CD14-positive monocyte (primary cell): ENCODE data around the gene MYOM1. TPM values are rescaled to one million over a fixed set of nuclear protein-coding genes. Genes with fewer than 3 reads are reported as not detected.
A peak's percentile ranks its signal among the peaks of the same experiment; 100 is the strongest.

Experiments used
- DNase-seq, 3 donors: peaks; one replicate each; pipeline ENCODE4 v3.0.0-alpha.2; 2011 to 2022
- H2AFZ ChIP-seq: 2 replicates; pipeline ENCODE4 v1.6.0; 2012; ENCODE audit warnings: mild to moderate bottlenecking, low read depth, low read length, inconsistent platforms; ENCODE audit not compliant: insufficient read depth, poor library complexity, severe bottlenecking
- H3K27ac ChIP-seq, 2 donors: 1 replicate in 1 of 2; 2 replicates in 1 of 2; pipeline ENCODE4 v1.5.1; 2012 to 2013; ENCODE audit warnings: low read length in 2 of 2, control low read depth in 1 of 2, inconsistent platforms in 1 of 2, low read depth in 1 of 2, mild to moderate bottlenecking in 1 of 2
- H3K27me3 ChIP-seq, 2 donors: one replicate each; pipeline versions ENCODE4 v1.6.0 to v1.6.1; 2011 to 2013; ENCODE audit warnings: low read length in 2 of 2; ENCODE audit not compliant: control insufficient read depth in 2 of 2, insufficient read depth in 2 of 2
- H3K36me3 ChIP-seq, 2 donors: replicated peaks in 1 of 2; 1 replicate in 1 of 2; 2 replicates in 1 of 2; pipeline versions ENCODE4 v1.5.1 to v1.6.1; 2012 to 2013; ENCODE audit warnings: low read length in 2 of 2, control low read depth in 1 of 2, inconsistent platforms in 1 of 2, mild to moderate bottlenecking in 1 of 2; ENCODE audit not compliant: insufficient read depth in 2 of 2, control insufficient read depth in 1 of 2
- H3K4me1 ChIP-seq, 2 donors: 1 replicate in 1 of 2; 2 replicates in 1 of 2; pipeline versions ENCODE4 v1.5.1 to v1.6.1; 2012 to 2013; ENCODE audit warnings: low read length in 2 of 2, control low read depth in 1 of 2, inconsistent platforms in 1 of 2, mild to moderate bottlenecking in 1 of 2, moderate library complexity in 1 of 2; ENCODE audit not compliant: insufficient read depth in 2 of 2, control insufficient read depth in 1 of 2
- H3K4me2 ChIP-seq: replicated peaks from 2 replicates; pipeline ENCODE3; 2012; ENCODE audit warnings: low read length, moderate library complexity, mild to moderate bottlenecking; ENCODE audit not compliant: poor library complexity, severe bottlenecking; ENCODE audit errors: extremely low read depth
- H3K4me3 ChIP-seq, 3 experiments: fragments of 200-600 bp in 1 of 3; sonication (generic) in 1 of 3; replicated peaks in 1 of 3; 1 replicate in 2 of 3; 2 replicates in 1 of 3; pipeline ENCODE4 v1.5.1; 2011 to 2013; ENCODE audit warnings: low read length in 3 of 3, mild to moderate bottlenecking in 3 of 3, control low read depth in 2 of 3, low read depth in 2 of 3, inconsistent platforms in 1 of 3, moderate library complexity in 1 of 3
- H3K79me2 ChIP-seq: 2 replicates; pipeline ENCODE4 v1.6.0; 2012; ENCODE audit warnings: mild to moderate bottlenecking, control low read depth, inconsistent platforms, low read length, moderate library complexity; ENCODE audit not compliant: insufficient read depth
- H3K9ac ChIP-seq: 2 replicates; pipeline ENCODE4 v1.6.0; 2017; ENCODE audit warnings: low read length, mild to moderate bottlenecking; ENCODE audit not compliant: insufficient read depth, poor library complexity, severe bottlenecking
- H3K9me3 ChIP-seq, 2 donors: replicated peaks in 1 of 2; 1 replicate in 1 of 2; 2 replicates in 1 of 2; pipeline versions ENCODE4 v1.5.1 to v1.6.1; 2012 to 2013; ENCODE audit warnings: low read length in 2 of 2, control low read depth in 1 of 2; ENCODE audit not compliant: control insufficient read depth in 1 of 2, insufficient read depth in 1 of 2
- H4K20me1 ChIP-seq: 2 replicates; pipeline ENCODE4 v1.6.0; 2012; ENCODE audit warnings: mild to moderate bottlenecking, low read length, control low read depth, moderate library complexity; ENCODE audit not compliant: insufficient read depth
- H3K27ac Mint-ChIP-seq, 7 donors: one replicate each; pipeline ENCODE4 v1.8.0; 2020; ENCODE audit warnings: mild to moderate bottlenecking in 7 of 7, mixed read lengths in 7 of 7, moderate library complexity in 6 of 7, inconsistent platforms in 2 of 7
- H3K27me3 Mint-ChIP-seq, 3 donors: one replicate each; pipeline ENCODE4 v1.8.0; 2021 to 2022; ENCODE audit warnings: low read depth in 3 of 3, mild to moderate bottlenecking in 3 of 3, mixed read lengths in 3 of 3, moderate library complexity in 3 of 3, inconsistent platforms in 1 of 3
- H3K36me3 Mint-ChIP-seq, 2 donors: one replicate each; pipeline ENCODE4 v1.8.0; 2020; ENCODE audit warnings: mixed read lengths in 2 of 2, inconsistent platforms in 1 of 2, mild to moderate bottlenecking in 1 of 2
- H3K4me1 Mint-ChIP-seq: one replicate; pipeline ENCODE4 v1.8.0; 2020; ENCODE audit warnings: mild to moderate bottlenecking, mixed read lengths
- H3K4me3 Mint-ChIP-seq, 2 donors: one replicate each; pipeline ENCODE4 v1.8.0; 2020; ENCODE audit warnings: mild to moderate bottlenecking in 2 of 2, mixed read lengths in 2 of 2, moderate library complexity in 1 of 2
- H3K9me3 Mint-ChIP-seq, 7 donors: one replicate each; pipeline ENCODE4 v1.8.0; 2020 to 2022; ENCODE audit warnings: mixed read lengths in 7 of 7, mild to moderate bottlenecking in 6 of 7, moderate library complexity in 6 of 7, inconsistent platforms in 2 of 7
- CTCF ChIP-seq: fragments of 200-600 bp; IDR thresholded peaks from one replicate; pipeline ENCODE4 v1.8.0; 2022; ENCODE audit warnings: antibody characterized with exemption, mild to moderate bottlenecking
- WGBS: methylation state at CpG from one replicate; pipeline ENCODE4 v1.1.5; 2013; ENCODE audit warnings: missing lambda C conversion rate; ENCODE audit not compliant: insufficient coverage; 5-methylcytosine and 5-hydroxymethylcytosine counted together
- intact Hi-C, 2 donors: fragments of 100-400 bp; cut with micrococcal nuclease; formaldehyde crosslinking; loops; one replicate each; pipeline versions ENCODE4 v1.15.0 to v1.15.1; 2023
- polyA plus RNA-seq, 3 donors: library from polyadenylated mRNA; depleted of rRNA in 1 of 3; unstranded in 2 of 3; stranded (reverse) in 1 of 3; fragments of 300-500 nt in 2 of 3; fragments of >200 nt in 1 of 3; fragmentation: Illumina TruSeq in 2 of 3; gene quantifications; 1 replicate in 2 of 3; 2 replicates in 1 of 3; pipeline ENCODE4 v1.2.3, GENCODE V29; 2012 to 2021

The MYOM1 gene
- polyA plus RNA-seq, 3 donors: 0.05 to 0.95 (median 0.22) TPM

GRCh38 chr18:3171631-3172030 lies 48.1 kb downstream of the MYOM1 start:
- Mint-ChIP-seq H3K27me3 (no peaks in the 10 kb centered on the region), H3K4me1 (peaks cover 18% of the 10 kb centered on the region), H3K36me3 (no peaks in the 10 kb centered on the region), H3K4me3 (peak overlapping the region in 1 of 2 donors; percentile 72), H3K27ac (peak overlapping the region; percentile 15 to 88 (median 84)), H3K9me3 (no peaks in the 10 kb centered on the region)
- no peak overlapping the region for H3K4me3 ChIP-seq
- no peak for TF ChIP-seq CTCF
- intact Hi-C loops: loop anchor here in 1 of 2 donors (10.0 kb wide), 2 partner anchors 157 to 283 kb away; partner anchors contain the start of genes LPIN2 and TGIF1
- peak in 2 of 3 donors; percentile 32 to 33 for DNase-seq
- peak overlapping the region; percentile 24 for H3K4me2 ChIP-seq
- H3K4me1 ChIP-seq: peaks cover 23 to 30% of the 10 kb centered on the region in 2 donors
- H2AFZ ChIP-seq: no peak overlapping the region
- H3K9ac ChIP-seq: no peak overlapping the region
- no peaks in the 10 kb centered on the region for H3K9me3 ChIP-seq
- no peaks in the 10 kb centered on the region for H3K27me3 ChIP-seq
- H4K20me1 ChIP-seq: no peaks in the 10 kb centered on the region
- no peaks in the 10 kb centered on the region for H3K36me3 ChIP-seq
- peak overlapping the region; percentile 69 to 79 for H3K27ac ChIP-seq
- no CpG with 5 or more reads among the region's 4 CpGs for WGBS
- no peaks in the 10 kb centered on the region for H3K79me2 ChIP-seq

- H3K4me3 ChIP-seq: no peak overlapping the region
- Mint-ChIP-seq H3K27ac (peak overlapping the region in 5 of 7 donors; percentile 1 to 88 (median 85)), H3K4me3 (peak overlapping the region in 1 of 2 donors; percentile 4), H3K4me1 (peaks cover 18% of the 10 kb centered on the region), H3K27me3 (no peaks in the 10 kb centered on the region), H3K36me3 (no peaks in the 10 kb centered on the region), H3K9me3 (no peaks in the 10 kb centered on the region)
- H3K9ac ChIP-seq: no peak overlapping the region
- no peaks in the 10 kb centered on the region for H3K9me3 ChIP-seq
- no peaks in the 10 kb centered on the region for H3K27me3 ChIP-seq
- no peaks in the 10 kb centered on the region for H3K36me3 ChIP-seq
- H3K27ac ChIP-seq: peak overlapping the region; percentile 69 to 79
- H4K20me1 ChIP-seq: no peaks in the 10 kb centered on the region
- DNase-seq: peak in 2 of 3 donors; percentile 58 to 77
- peaks cover 23 to 30% of the 10 kb centered on the region in 2 donors for H3K4me1 ChIP-seq
- no peak overlapping the region for H2AFZ ChIP-seq
- WGBS: 41% methylated on average over 2 of the region's 6 CpGs
- H3K4me2 ChIP-seq: peak overlapping the region; percentile 24
- intact Hi-C loops: loop anchor here in 1 of 2 donors (10.0 kb wide), 2 partner anchors 156 to 284 kb away; partner anchors contain the start of genes LPIN2 and TGIF1
- H3K79me2 ChIP-seq: no peaks in the 10 kb centered on the region
- TF ChIP-seq CTCF: no peak
Measured at GRCh38 chr18:3170441-3171161, 49.2 kb downstream of the MYOM1 start.
